Kidney (tissue), 14 donors: ENCODE data around the gene NFKBIA. TPM values are rescaled to one million over a fixed set of nuclear protein-coding genes. Genes with fewer than 3 reads are reported as not detected.

Experiments
- DNase-seq, 5 donors: peaks; one replicate each; pipeline ENCODE4 v3.0.0-alpha.2; 2013 to 2020
- FAIRE-seq: peaks from 2 replicates; lab custom pipeline; 2012; peaks lifted over from hg19 to GRCh38; lab: Jason Lieb, UNC
- H3K27ac ChIP-seq, 2 donors: one replicate each; pipeline ENCODE4 v1.7.0; 2013; ENCODE audit warnings: low read depth in 2 of 2, low read length in 2 of 2, inconsistent platforms in 1 of 2
- H3K27me3 ChIP-seq: one replicate; pipeline ENCODE4 v1.7.1; 2013; ENCODE audit warnings: low read length, inconsistent platforms; ENCODE audit not compliant: control insufficient read depth, insufficient read depth
- H3K36me3 ChIP-seq, 3 donors: one replicate each; pipeline versions ENCODE4 v1.7.0 to v1.7.1; 2013; ENCODE audit warnings: low read length in 3 of 3, control low read depth in 1 of 3, inconsistent platforms in 1 of 3; ENCODE audit not compliant: insufficient read depth in 3 of 3, control insufficient read depth in 2 of 3
- H3K4me1 ChIP-seq, 3 donors: one replicate each; pipeline versions ENCODE4 v1.7.0 to v1.7.1; 2013; ENCODE audit warnings: low read length in 3 of 3, inconsistent platforms in 1 of 3, low read depth in 1 of 3; ENCODE audit not compliant: control insufficient read depth in 2 of 3, insufficient read depth in 2 of 3
- H3K4me3 ChIP-seq, 3 donors: one replicate each; pipeline versions ENCODE4 v1.7.0 to v1.8.1; 2013; ENCODE audit warnings: low read length in 3 of 3, control low read depth in 1 of 3, inconsistent platforms in 1 of 3
- H3K9ac ChIP-seq, 3 donors: one replicate each; pipeline versions ENCODE4 v1.7.0 to v1.7.1; 2013; ENCODE audit warnings: low read length in 3 of 3, control low read depth in 1 of 3, inconsistent platforms in 1 of 3
- H3K9me3 ChIP-seq, 3 donors: one replicate each; pipeline versions ENCODE4 v1.7.0 to v1.7.1; 2013; ENCODE audit warnings: low read length in 3 of 3, control low read depth in 1 of 3, inconsistent platforms in 1 of 3; ENCODE audit not compliant: control insufficient read depth in 2 of 3, insufficient read depth in 1 of 3
- intact Hi-C: fragments of 100-400 bp; cut with DNase I; formaldehyde crosslinking; loops from one replicate; pipeline ENCODE4 v1.11.1; 2022
- polyA plus RNA-seq: library from polyadenylated mRNA; stranded (reverse); fragments of 350-450 nt; fragmentation: Illumina TruSeq; extraction: RNeasy Lipid Tissue Mini Kit (QIAGEN cat#74804); gene quantifications from one replicate; pipeline ENCODE4 v1.2.3, GENCODE V29; 2014; ENCODE audit warnings: low read depth, low replicate concordance; ENCODE audit not compliant: insufficient read depth
- total RNA-seq: library from RNA; stranded (reverse); fragmentation: NEBNext Ultra II Directional; extraction: Animal tissue kit (Norgen Biotek cat#: 25700); gene quantifications from one replicate; pipeline ENCODE4 v1.2.1, GENCODE V29; 2021
- TF ChIP-seq, protein P1 (sequence below): IDR thresholded peaks from 3 replicates; pipeline ENCODE4 v1.5.1; 2012; ENCODE audit warnings: mild to moderate bottlenecking, moderate library complexity, borderline replicate concordance; ENCODE audit not compliant: insufficient read depth; ENCODE audit errors: extremely low read depth
- donor health status: control.
- donor health status: control.
- donor health status: control.
- donor health status: control.
- donor health status: control.
- donor health status: DM: yes; HTN: yes; CAD: no.
- donor health status: Normal renal cell carcinoma (clear cell type).

The NFKBIA gene
- total and polyA plus RNA-seq, 2 donors from 2014 or later = 131 to 171 TPM

GRCh38 chr14:35388656-35389314, 15.8 kb downstream of the NFKBIA start:
- no peaks in the 10 kb centered on the region for H3K9me3 ChIP-seq
- peak in 1 of 5 donors; percentile 53 for DNase-seq
- no peak for FAIRE-seq
- no peak overlapping the region for H3K27ac ChIP-seq
- H3K36me3 ChIP-seq = no peaks in the 10 kb centered on the region
- H3K4me1 ChIP-seq = peaks cover 0 to 23% (median 21%) of the 10 kb centered on the region in 3 donors
- intact Hi-C loops = no loop called here
- H3K4me3 ChIP-seq = no peak overlapping the region
- H3K9ac ChIP-seq = no peak overlapping the region
- H3K27me3 ChIP-seq = no peaks in the 10 kb centered on the region
- TF ChIP-seq, protein P1, sequence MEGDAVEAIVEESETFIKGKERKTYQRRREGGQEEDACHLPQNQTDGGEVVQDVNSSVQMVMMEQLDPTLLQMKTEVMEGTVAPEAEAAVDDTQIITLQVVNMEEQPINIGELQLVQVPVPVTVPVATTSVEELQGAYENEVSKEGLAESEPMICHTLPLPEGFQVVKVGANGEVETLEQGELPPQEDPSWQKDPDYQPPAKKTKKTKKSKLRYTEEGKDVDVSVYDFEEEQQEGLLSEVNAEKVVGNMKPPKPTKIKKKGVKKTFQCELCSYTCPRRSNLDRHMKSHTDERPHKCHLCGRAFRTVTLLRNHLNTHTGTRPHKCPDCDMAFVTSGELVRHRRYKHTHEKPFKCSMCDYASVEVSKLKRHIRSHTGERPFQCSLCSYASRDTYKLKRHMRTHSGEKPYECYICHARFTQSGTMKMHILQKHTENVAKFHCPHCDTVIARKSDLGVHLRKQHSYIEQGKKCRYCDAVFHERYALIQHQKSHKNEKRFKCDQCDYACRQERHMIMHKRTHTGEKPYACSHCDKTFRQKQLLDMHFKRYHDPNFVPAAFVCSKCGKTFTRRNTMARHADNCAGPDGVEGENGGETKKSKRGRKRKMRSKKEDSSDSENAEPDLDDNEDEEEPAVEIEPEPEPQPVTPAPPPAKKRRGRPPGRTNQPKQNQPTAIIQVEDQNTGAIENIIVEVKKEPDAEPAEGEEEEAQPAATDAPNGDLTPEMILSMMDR = no peak

DNA sequence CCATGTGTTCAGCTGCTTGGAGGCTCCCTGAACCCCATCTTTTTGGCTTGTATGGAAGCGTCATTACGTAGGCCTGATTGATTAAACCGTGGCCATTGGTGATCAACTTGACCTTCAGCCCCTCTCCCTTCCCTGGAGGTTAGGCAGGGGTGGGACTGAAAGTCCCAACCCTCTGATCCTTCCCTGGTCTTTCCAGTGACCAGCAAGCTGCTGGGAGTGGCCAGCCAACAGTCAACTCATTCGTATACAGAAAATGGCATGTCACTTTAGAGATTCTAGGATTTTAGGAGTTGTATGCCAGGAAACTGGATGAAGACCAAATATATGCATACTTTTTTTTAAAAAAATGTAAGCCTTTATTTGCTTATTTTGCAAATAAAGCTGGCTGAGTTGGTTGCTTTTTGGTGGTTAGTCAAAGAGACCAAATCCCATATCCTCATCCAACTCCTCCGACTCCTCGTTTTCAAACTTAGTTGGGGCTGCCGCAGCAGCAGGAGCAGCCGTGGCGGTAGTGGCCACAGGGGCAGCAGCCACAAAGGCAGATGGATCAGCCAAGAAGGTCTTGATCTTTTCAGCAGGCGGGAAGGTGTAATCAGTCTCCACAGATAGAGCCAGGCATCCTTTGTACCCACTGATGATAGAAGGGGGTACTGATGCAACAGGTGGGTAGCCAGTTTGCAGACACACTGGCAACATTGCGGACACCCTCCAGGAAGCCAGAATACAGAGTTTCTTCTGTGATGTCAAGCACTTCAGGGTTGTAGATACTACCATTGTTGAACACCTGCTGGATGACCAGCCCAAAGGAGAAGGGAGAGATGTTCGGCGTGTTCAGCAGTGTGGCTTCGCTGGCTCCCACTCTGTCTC, 16.6 kb downstream of the NFKBIA start:
- intact Hi-C loops = no loop called here
- TF ChIP-seq, protein P1 = no peak
- FAIRE-seq = no peak

GRCh38 chr14:35387219-35387618, 17.3 kb downstream of the NFKBIA start:
- TF ChIP-seq, protein P1 = no peak
- Histone ChIP-seq H3K4me1 (peaks cover 0 to 25% (median 21%) of the 10 kb centered on the region in 3 donors), H3K27me3 (no peaks in the 10 kb centered on the region), H3K9me3 (no peaks in the 10 kb centered on the region), H3K9ac (no peak overlapping the region), H3K27ac (no peak overlapping the region), H3K4me3 (no peak overlapping the region), H3K36me3 (no peaks in the 10 kb centered on the region)
- FAIRE-seq = no peak
- intact Hi-C loops = no loop called here
- DNase-seq = peak in 1 of 5 donors; percentile 7

More for the DNA sequence above, 16.6 kb downstream of the NFKBIA start:
- H3K9me3 ChIP-seq = no peaks in the 10 kb centered on the region
- peaks cover 0 to 25% (median 21%) of the 10 kb centered on the region in 3 donors for H3K4me1 ChIP-seq
- DNase-seq = peak in 1 of 5 donors; percentile 12
- no peak overlapping the region for H3K9ac ChIP-seq
- H3K27ac ChIP-seq = no peak overlapping the region
- no peaks in the 10 kb centered on the region for H3K36me3 ChIP-seq
- H3K27me3 ChIP-seq = no peaks in the 10 kb centered on the region
- no peak overlapping the region for H3K4me3 ChIP-seq
